Measurements from ENCODE around the gene ASIC2.

The ASIC2 gene

DNA sequence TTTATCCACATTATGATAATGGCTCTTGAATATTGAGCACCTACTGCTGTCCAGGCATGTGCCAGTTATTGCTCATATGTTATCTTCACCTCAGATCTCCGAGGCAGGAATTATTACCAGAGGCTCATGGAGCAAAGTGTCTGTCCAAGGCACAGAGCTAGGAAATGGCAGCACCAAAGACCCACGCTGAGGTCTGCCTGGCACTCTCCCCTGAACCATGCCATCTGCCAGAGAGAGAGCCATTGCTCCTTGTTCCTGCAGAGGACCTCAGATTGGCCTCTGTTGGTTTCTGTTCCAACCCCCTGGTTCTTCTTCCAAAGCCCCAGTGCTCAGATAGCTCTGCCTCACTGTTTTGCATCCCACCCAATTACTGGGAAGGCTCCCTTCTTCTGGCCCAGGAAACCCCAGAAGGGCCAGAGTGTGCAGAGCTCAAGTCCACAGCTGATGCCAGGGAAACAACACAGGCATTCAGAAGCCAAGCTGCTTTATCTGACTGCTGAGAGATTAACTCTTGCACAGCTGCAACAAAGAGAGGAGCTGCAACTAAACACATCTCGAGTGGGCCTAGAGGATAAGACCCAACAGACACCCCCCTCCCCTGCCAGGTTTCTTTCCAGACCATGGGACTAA is 5.9 kb downstream of the ASIC2 start:
- no peak for DNase-seq

DNA sequence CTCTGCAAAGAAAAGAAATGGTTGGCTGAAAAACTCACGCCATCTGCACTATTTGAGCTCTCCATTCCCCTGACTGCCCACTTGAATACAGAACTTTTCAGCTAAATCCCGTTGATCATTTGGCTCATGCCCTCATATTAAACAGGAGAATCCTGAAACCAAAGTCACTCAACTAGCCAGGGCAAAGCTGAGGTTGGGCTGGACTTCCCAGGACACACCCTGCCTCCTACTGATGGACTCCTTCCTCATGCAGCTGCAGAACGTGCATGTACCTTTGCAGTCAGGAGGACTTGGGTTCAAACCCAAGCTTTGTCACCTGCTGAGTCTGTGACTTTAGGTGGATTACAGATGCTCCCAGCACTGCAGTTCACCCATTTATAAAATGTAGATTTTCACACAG is 7.7 kb downstream of the ASIC2 start:
- DNase-seq: no peak

DNA sequence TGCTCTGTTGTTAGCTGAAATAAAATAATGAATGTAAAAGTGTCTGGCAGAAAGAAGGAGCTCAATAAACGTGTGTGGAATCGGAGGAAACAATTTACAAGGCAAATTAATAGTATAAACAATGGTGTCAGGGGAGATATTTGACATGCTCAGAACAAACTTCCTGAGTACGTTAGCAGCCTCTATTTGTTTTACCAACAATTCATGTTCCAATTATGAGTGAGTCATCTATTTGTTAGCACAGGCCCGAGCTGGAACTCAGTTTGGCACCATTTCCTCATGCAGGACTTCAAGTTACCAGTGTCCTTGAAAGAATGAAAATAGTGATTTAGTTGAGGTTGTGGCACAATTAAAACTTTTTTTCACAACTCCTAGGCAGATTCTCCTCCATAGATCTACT is 9.1 kb downstream of the ASIC2 start:
- DNase-seq: no peak

DNA sequence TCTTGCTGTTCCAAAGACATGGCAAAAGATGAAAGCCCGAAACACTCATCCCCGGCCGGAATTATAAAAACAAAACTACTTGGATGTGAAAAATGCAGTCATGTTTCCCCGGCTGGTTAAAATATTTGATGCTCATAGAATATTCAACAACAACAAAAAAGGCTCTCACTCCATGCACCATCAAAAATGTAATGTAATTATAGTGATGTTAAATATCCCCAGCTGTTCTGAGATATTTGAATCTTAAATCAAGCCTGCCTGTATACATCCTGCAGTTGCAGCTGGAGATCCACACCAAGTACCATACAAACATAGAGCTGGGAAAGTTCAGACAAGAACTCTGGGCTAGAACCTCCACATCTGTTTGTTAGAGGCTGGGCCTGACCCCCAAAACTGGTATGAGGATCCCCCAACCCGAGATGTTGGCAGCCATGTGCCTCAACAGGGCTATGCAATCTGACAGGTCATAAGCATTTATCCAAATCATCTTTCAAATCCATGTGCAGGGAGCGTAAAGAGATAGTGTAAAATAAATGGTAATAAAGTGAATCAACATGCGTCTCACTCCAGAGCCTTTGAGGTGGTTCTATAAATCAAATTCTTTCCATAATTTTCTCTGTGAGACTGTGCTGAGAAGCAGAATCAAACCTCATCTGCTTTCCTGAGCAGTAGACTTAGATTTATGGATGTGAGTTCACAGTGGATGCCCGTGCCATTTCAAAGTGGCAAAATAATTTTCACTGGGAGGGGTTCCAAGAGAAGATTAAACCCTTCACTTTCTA is 12.7 kb downstream of the ASIC2 start:
- no peak for DNase-seq

DNA sequence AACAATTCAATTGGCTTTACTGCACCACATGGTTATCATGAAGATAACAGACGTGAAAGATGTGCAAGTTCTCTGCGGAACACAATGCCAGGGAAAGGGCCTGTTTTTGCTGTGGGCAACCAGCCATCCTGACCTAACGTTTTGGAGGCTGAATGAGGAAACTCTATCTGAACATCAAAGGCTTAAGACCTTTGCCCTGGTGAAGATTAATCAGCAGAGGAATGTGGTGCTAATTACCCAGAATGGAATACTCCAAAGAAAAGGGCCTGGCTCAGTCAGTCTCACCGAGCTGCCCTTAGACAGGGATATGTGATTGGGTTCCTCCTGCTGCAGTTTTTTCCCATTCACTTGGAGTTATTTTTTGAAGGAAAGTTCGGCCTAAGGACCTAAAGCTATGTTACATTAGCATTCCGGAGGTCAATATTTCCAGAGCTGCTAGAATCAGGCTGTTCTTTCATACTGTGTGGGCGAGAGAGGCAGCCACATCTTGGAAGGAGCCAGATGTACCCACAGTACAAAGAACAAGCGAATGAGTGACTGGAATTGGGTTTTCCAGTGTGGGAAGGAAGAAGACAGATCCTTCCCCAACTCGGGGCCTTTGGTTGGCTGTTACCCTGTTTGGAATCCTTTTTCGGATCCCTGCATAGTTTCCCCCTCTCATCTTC is 15.5 kb downstream of the ASIC2 start:
- DNase-seq: no peak

DNA sequence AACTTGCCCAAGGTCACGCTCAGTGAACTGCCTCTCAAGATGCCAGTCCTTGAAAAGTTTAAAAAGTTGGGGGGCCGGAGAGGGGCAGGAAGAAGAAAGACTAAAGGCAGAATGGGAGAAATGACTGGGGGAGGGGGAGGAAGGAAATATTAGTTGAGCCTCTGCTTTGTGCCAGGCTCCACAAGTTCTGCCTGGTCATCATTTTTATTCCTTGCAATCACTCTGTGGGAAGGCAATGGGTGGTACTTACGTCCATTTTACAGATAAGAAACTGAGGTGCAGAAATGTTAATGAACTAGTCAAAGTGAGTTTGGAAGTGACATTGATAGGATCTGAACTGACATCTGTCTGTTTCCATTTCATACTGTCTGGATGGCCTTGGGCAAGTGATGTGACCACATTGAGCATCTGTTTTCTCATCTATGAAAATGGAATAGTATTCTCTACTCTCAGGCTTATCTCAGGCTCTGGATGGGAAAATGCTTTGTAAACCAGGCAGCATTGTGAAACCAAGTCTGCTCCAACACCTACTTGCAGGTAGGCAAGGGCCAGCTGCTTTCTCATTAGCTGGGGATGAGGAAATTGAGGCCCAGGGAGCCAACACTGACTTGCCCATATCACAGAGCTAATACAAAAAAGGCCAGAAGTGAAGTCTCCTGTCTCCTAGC is 19.2 kb downstream of the ASIC2 start:
- no peak for DNase-seq

DNA sequence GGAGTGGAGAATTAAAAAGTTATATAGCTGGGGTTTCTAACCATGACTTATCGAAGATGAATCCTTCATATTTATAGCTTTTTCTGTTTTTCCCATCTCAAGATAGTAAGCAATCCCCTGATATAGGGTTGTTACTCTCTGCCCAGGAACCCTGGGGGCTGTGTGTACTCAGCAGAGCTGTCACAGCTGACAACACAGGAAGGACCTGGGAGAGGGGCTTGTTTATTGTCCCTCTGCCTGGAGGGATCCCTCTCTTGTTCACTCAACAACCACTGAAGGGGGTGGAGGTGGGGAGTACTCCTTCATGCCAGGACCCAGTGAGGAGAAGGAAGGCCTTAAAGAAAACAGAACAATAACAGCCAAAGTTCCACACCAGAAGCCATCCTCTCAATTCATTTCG is 19.8 kb downstream of the ASIC2 start:
- no peak for DNase-seq

DNA sequence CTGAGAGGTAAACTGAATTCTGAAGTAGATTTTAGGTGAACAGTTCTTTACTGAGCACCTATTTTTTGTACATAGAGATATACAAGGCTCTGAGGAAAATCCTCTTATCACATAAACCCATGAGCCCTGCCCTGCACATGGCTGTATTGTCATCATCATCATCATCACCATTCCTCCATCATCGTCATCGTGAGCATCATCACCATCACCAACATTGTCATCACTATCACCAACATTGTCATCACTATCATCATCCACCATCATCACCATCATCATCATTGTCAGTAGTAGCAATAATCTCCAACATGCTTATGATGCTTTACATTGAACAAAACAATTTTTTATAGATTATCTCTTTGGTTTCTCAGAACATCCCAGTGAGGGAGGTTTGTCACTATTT is 20.7 kb downstream of the ASIC2 start:
- DNase-seq: no peak

DNA sequence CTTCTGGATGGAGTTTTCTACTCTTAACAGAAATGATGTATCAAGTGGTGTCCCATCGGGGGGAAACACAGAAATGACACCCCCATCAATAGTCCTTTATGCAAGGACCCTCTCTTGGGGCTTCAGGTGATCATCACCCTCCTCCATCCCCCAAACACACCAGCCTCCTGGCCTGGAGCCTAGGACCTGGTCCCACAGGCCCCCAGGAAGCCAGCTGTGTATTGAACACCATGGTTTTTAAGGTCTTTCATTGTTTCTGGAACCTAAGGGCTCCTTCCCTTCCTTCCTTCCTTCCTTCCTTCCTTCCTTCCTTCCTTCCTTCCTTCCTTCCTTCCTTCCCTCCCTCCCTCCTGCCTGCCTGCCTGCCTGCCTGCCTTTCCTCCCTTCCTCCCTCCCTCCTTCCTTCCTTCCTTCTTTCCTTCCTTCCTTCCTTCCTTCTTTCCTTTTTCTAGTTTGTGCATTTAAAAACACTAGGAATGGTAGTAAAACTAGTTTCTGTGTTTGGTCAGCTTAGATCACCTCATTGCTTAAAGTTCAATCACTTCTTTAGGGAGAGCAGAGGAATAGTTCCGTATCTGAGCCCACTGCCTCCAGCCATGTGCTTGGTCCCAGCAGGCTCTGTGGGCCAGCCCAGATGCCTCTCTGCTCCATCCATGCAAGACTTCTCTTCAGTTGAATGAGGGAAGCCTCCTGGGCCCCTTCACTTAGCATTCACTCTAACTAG is 23.6 kb downstream of the ASIC2 start:
- no peak for DNase-seq

- DNase-seq: no peak
These were observed 25.1 kb downstream of the ASIC2 start for GRCh38 chr17:33267851-33268548.

DNA sequence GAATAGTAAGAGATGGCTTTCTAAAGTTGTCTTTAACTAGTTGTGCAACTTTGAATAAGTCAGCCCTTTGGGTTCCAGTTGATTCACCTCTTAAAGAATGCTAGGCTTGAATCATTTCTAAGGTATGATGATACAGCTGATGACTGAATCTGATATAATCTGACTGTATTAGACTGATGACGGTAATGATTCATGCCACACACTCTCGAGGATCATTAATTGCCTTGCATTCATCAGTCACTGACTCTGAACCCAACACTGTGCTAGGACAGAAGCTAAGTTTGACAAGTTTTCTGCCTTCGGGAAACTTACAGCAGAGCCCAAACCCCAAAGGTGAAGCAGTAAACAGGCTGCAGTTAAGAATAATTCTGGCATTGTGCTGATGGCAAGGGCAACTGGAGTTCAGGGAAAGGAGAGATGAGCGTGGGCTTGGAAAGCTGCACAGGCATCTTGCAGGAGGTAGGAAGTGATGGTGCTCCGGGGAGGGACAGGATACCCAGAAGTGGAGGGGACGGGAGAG is 25.8 kb downstream of the ASIC2 start:
- no peak for DNase-seq

DNA sequence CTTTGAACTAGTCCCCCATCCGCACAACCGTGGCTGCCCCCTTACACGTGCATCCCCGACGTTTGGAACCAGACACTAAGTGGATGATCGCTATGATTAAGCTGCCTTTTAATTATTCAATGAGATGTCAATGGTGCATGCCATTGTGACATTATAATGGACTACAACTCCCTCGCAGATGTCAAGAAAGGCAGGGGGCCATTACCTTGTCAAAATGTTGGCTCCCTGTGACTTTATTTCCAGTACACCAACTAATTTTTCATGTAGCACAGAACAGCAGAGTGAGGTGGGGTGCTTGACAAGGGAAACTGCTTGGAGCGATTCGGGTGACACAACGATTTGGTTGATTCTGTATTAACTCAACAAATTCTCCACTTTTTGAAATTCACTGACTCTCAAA is 26.5 kb downstream of the ASIC2 start:
- DNase-seq: no peak

GRCh38 chr17:33266116-33266515 is 27.0 kb downstream of the ASIC2 start:
- DNase-seq: no peak

- no peak for DNase-seq
These were observed 29.7 kb downstream of the ASIC2 start for GRCh38 chr17:33263396-33263795.

GRCh38 chr17:33262266-33263123 is 30.6 kb downstream of the ASIC2 start:
- DNase-seq: no peak

- DNase-seq: no peak
These were observed 31.3 kb downstream of the ASIC2 start for GRCh38 chr17:33261820-33262219.

DNA sequence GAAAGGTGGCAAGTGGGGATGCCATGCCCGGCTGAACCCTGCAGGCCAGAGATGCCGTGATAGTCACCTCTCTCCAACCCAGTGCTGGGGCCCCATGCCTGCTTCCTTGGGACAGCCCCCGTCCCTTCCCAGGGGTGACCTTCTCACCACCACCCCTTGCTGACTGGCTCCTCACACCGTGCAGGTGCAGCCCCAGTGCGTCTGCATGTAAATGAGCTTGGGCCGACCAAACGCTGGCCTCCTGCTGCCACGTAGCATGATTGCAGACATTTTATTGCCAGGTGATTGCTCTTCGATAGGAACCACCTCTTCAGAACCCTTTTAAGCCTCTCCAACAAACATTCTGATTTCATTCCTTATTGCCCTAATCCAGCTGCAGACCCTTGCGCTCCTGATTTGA is 32.5 kb downstream of the ASIC2 start:
- no peak for DNase-seq

DNA sequence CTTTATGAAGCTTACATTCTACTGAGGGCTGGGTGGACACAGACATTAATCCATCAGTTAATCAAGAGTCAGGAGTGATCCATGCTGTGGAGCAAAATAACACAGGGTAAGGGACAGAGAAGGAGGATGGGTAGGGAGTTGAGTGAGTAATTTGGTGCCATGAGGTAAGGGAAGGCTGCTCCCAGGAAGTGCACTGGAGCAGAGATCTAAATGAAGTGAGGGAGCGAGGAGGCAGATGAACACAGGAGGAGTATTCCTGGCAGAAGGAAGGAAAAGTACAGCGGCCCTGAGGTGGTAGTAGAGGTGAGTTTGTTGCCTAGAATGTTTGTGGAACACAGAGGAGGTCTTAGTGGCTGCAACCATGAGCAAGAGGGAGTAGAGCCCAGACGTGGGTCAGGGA is 34.8 kb downstream of the ASIC2 start:
- no peak for DNase-seq

DNA sequence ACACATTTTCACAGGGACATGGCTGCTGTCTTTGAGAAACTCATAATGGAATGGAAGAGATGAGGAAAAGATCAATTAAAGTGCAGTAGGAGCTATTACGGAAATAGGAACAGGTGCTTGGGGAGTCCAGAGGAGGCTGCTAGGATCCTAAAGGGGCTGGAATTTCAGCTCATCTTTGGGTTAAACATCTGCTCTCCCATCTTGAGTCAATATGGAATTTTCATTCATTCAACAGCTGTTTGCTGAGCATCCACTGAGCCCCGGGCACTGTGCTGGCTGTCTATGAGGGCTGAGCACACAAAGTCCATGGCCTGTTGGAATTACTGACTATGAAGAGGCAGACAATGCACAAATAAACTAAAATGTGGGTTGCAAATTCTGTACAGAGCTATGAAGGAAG is 47.9 kb downstream of the ASIC2 start:
- no peak for DNase-seq

- no peak for DNase-seq
These were observed 49.4 kb downstream of the ASIC2 start for GRCh38 chr17:33243732-33244131.
